Endothelial cell of umbilical vein (primary cell): ENCODE measurements around the gene MRPL53.

Experiments
- CTCF ChIP-seq, 2 donors: IDR thresholded peaks; 1 replicate in 1 of 2; 2 replicates in 1 of 2; pipeline ENCODE4 v1.5.1; 2011; ENCODE audit warnings: low read length in 2 of 2, mild to moderate bottlenecking in 2 of 2, moderate library complexity in 2 of 2, control low read depth in 1 of 2, inconsistent platforms in 1 of 2, low read depth in 1 of 2; ENCODE audit not compliant: insufficient read depth in 1 of 2; ENCODE audit errors: extremely low read depth in 1 of 2
- POLR2A ChIP-seq: IDR thresholded peaks from 2 replicates; pipeline ENCODE4 v1.6.1; 2012; ENCODE audit warnings: low read depth, mild to moderate bottlenecking, control low read depth, low read length

- TF ChIP-seq CTCF (IDR thresholded peaks at IDR 0.05; ENCODE audit: extremely low read depth in 1 of 2, insufficient read depth in 1 of 2, low read depth in 1 of 2, low read length in 2 of 2) (no peak), POLR2A (no peak)
Observed at GRCh38 chr2:74488643-74489481, 16.4 kb upstream of the MRPL53 start.
